T-helper 17 cell (primary cell): ENCODE results near the gene CT45A6. TPM values are rescaled to one million over a fixed set of nuclear protein-coding genes. Genes with fewer than 3 reads are reported as not detected.
"Not testable (repeated sequence)": the region's sequence is repeated elsewhere in the genome, so short reads cannot be mapped to it uniquely, and the experiment has no call there.

ENCODE experiments used
- ATAC-seq: fragments of 150-1000 bp; cut with Tn5 transposase; 2 replicates; pipeline ENCODE4 v1.10.0; 2021; ENCODE audit warnings: mild to moderate bottlenecking, moderate library complexity
- DNase-seq, 3 donors: peaks; one replicate each; pipeline versions ENCODE4 v3.0.0 to v3.0.0-alpha.2; 2020 to 2021
- H3K9me3 ChIP-seq: one replicate; pipeline ENCODE4 v1.7.0; 2013; ENCODE audit warnings: low read length, mild to moderate bottlenecking; ENCODE audit not compliant: control insufficient read depth, poor library complexity, severe bottlenecking
- H3K27ac Mint-ChIP-seq: one replicate; pipeline ENCODE4 v1.8.0; 2022; ENCODE audit warnings: mild to moderate bottlenecking, moderate library complexity, mixed read lengths
- H3K27me3 Mint-ChIP-seq: one replicate; pipeline ENCODE4 v1.8.0; 2022; ENCODE audit warnings: mixed read lengths
- H3K36me3 Mint-ChIP-seq: one replicate; pipeline ENCODE4 v1.8.0; 2022; ENCODE audit warnings: low read depth, mixed read lengths
- H3K4me1 Mint-ChIP-seq: one replicate; pipeline ENCODE4 v1.8.0; 2022; ENCODE audit warnings: mild to moderate bottlenecking, mixed read lengths
- H3K4me3 Mint-ChIP-seq: one replicate; pipeline ENCODE4 v1.8.0; 2022; ENCODE audit warnings: mild to moderate bottlenecking, moderate library complexity, mixed read lengths
- total RNA-seq, 4 donors: library from RNA in 2 of 4; stranded (reverse) in 2 of 4; gene quantifications; one replicate each; pipeline ENCODE4 v1.2.3 and lab custom pipeline; 2022 to 2026

CT45A6 gene, protein sequence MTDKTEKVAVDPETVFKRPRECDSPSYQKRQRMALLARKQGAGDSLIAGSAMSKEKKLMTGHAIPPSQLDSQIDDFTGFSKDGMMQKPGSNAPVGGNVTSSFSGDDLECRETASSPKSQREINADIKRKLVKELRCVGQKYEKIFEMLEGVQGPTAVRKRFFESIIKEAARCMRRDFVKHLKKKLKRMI
- total RNA-seq (not detected), total RNA-seq (lab: John Stamatoyannopoulos, UW) (0 reads per million in 2 donors)

DNA sequence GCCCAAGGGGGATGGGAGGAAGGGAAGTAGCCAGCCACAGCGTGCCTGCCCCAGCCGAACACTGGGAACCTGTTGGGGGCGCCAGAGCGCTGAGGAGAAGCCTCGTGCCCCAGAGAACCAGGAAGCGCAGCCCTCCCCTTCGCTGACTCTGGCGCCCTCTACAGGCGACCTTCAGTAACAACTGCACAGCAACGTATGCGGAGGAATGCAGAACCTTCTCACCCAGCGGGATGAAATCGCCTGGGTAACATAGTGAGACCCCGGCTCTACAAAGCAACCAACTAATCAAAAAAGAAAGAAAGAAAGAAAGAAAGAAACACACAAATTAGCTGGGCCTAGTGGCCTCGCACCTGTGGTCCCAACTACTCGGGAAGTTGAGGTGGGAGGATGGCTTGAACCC is at the start of gene CT45A6:
CT45A6 (minus strand) TSS at position 101 of the 400 bp plus-strand sequence. CDS start 3,794 bp downstream, outside the sequence.
- H3K4me3 Mint-ChIP-seq, ATAC-seq, H3K4me1 Mint-ChIP-seq, H3K27me3 Mint-ChIP-seq, H3K27ac Mint-ChIP-seq, H3K36me3 Mint-ChIP-seq, DNase-seq, H3K9me3 ChIP-seq: not testable (repeated sequence)

DNA sequence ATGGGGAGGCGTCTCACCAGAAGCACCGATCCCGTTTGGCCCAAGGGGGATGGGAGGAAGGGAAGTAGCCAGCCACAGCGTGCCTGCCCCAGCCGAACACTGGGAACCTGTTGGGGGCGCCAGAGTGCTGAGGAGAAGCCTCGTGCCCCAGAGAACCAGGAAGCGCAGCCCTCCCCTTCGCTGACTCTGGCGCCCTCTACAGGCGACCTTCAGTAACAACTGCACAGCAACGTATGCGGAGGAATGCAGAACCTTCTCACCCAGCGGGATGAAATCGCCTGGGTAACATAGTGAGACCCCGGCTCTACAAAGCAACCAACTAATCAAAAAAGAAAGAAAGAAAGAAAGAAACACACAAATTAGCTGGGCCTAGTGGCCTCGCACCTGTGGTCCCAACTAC is 34.6 kb upstream of the CT45A6 start, which contains the start of gene CT45A7:
CT45A7 (minus strand) TSS at position 101 of the 400 bp plus-strand sequence. CDS start 3,747 bp downstream, outside the sequence.
- not testable (repeated sequence) for H3K4me1 Mint-ChIP-seq, H3K36me3 Mint-ChIP-seq, H3K4me3 Mint-ChIP-seq, DNase-seq, ATAC-seq, H3K27me3 Mint-ChIP-seq, H3K9me3 ChIP-seq, H3K27ac Mint-ChIP-seq

DNA sequence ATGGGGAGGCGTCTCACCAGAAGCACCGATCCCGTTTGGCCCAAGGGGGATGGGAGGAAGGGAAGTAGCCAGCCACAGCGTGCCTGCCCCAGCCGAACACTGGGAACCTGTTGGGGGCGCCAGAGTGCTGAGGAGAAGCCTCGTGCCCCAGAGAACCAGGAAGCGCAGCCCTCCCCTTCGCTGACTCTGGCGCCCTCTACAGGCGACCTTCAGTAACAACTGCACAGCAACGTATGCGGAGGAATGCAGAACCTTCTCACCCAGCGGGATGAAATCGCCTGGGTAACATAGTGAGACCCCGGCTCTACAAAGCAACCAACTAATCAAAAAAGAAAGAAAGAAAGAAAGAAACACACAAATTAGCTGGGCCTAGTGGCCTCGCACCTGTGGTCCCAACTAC is 17.3 kb upstream of the CT45A6 start, which contains the start of gene CT45A2:
CT45A2 (minus strand) TSS at position 101 of the 400 bp plus-strand sequence. CDS start 3,747 bp downstream, outside the sequence.
- H3K4me3 Mint-ChIP-seq, H3K4me1 Mint-ChIP-seq, H3K9me3 ChIP-seq, ATAC-seq, DNase-seq, H3K36me3 Mint-ChIP-seq, H3K27me3 Mint-ChIP-seq, H3K27ac Mint-ChIP-seq: not testable (repeated sequence)

DNA sequence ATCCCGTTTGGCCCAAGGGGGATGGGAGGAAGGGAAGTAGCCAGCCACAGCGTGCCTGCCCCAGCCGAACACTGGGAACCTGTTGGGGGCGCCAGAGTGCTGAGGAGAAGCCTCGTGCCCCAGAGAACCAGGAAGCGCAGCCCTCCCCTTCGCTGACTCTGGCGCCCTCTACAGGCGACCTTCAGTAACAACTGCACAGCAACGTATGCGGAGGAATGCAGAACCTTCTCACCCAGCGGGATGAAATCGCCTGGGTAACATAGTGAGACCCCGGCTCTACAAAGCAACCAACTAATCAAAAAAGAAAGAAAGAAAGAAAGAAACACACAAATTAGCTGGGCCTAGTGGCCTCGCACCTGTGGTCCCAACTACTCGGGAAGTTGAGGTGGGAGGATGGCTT is 17.2 kb downstream of the CT45A6 start, which contains the start of gene CT45A5:
CT45A5 (minus strand) TSS at position 101 of the 400 bp plus-strand sequence. CDS start 3,774 bp downstream, outside the sequence.
- H3K9me3 ChIP-seq, H3K27me3 Mint-ChIP-seq, DNase-seq, H3K4me1 Mint-ChIP-seq, ATAC-seq, H3K4me3 Mint-ChIP-seq, H3K27ac Mint-ChIP-seq, H3K36me3 Mint-ChIP-seq: not testable (repeated sequence)

DNA sequence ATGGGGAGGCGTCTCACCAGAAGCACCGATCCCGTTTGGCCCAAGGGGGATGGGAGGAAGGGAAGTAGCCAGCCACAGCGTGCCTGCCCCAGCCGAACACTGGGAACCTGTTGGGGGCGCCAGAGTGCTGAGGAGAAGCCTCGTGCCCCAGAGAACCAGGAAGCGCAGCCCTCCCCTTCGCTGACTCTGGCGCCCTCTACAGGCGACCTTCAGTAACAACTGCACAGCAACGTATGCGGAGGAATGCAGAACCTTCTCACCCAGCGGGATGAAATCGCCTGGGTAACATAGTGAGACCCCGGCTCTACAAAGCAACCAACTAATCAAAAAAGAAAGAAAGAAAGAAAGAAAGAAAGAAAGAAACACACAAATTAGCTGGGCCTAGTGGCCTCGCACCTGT is 34.5 kb downstream of the CT45A6 start, which contains the start of gene CT45A3:
CT45A3 (minus strand) TSS at position 101 of the 400 bp plus-strand sequence. CDS start 3,747 bp downstream, outside the sequence.
- not testable (repeated sequence) for H3K4me3 Mint-ChIP-seq, H3K27me3 Mint-ChIP-seq, H3K4me1 Mint-ChIP-seq, ATAC-seq, DNase-seq, H3K27ac Mint-ChIP-seq, H3K36me3 Mint-ChIP-seq, H3K9me3 ChIP-seq

DNA sequence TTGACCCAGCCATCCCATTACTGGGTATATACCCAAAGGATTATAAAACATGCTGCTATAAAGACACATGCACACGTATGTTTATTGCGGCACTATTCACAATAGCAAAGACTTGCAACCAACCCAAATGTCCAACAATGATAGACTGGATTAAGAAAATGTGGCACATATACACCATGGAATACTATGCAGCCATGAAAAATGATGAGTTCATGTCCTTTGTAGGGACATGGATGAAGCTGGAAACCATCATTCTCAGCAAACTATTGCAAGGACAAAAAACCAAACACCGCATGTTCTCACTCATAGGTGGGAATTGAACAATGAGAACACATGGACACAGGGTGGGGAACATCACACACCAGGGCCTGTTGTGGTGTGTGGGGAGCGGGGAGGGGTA is 57.8 kb downstream of the CT45A6 start:
- not testable (repeated sequence) for H3K27me3 Mint-ChIP-seq, H3K36me3 Mint-ChIP-seq, H3K27ac Mint-ChIP-seq, DNase-seq, ATAC-seq, H3K9me3 ChIP-seq, H3K4me3 Mint-ChIP-seq, H3K4me1 Mint-ChIP-seq

Other genes starting within 250 kb of the CT45A6 start
- gene CT45A1, start 89.1 kb downstream of the CT45A6 start, total RNA-seq = not detected
- not detected for gene CT45A3, start 34.6 kb downstream of the CT45A6 start, total RNA-seq
- not detected for gene CT45A5, start 17.3 kb downstream of the CT45A6 start, total RNA-seq
- not detected for gene CT45A2, start 17.2 kb upstream of the CT45A6 start, total RNA-seq
- not detected for gene CT45A7, start 34.5 kb upstream of the CT45A6 start, total RNA-seq
- gene CT45A8, start 51.8 kb upstream of the CT45A6 start, total RNA-seq = not detected
- gene CT45A9, start 69.0 kb upstream of the CT45A6 start, total RNA-seq = not detected
- not detected for gene CT45A10, start 90.7 kb upstream of the CT45A6 start, total RNA-seq
- gene SAGE1, start 90.9 kb upstream of the CT45A6 start, total RNA-seq = not detected
- 10 to 100 TPM; 27.0 to 29.9 TPM for gene MMGT1, start 171.2 kb upstream of the CT45A6 start, total RNA-seq
- 10 to 100 TPM; 23.9 to 26.3 TPM for gene SLC9A6, start 182.6 kb upstream of the CT45A6 start, total RNA-seq